HG03460 (cell line): ENCODE results near the gene MS4A13.
"Not testable (repeated sequence)": the region's sequence is repeated elsewhere in the genome, so short reads cannot be mapped to it uniquely, and the experiment has no call there.

Experiments
- ATAC-seq: cut with Tn5 transposase; IDR thresholded peaks from one replicate; pipeline ENCODE4 v1.9.1; 2021; ENCODE audit not compliant: unreplicated experiment

Gene MS4A13

GRCh38 chr11:60530454-60531100 is 15.4 kb downstream of the MS4A13 start:
- no peak for ATAC-seq

- ATAC-seq = not testable (repeated sequence)
These were observed 17.2 kb downstream of the MS4A13 start for GRCh38 chr11:60532383-60532782.

DNA sequence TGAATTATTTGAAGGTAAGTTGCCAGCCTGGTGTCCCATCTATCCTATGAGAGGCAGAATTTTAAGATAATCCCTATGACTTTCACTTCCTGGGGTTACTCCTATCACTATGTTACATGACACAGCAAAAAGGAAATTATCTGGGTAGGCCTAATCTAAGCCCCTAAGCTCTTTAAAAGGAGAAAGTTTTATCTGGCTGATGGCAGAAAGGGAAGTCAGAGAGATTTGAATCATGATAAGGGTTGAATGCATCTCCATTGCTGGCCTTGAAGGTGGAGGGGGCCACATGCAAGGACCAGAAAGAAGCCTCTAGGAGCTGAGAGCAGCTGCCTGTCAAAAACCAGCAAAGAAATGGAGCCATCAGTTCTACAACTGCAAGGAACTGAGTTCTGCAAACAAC is 23.4 kb downstream of the MS4A13 start:
- ATAC-seq = not testable (repeated sequence)

DNA sequence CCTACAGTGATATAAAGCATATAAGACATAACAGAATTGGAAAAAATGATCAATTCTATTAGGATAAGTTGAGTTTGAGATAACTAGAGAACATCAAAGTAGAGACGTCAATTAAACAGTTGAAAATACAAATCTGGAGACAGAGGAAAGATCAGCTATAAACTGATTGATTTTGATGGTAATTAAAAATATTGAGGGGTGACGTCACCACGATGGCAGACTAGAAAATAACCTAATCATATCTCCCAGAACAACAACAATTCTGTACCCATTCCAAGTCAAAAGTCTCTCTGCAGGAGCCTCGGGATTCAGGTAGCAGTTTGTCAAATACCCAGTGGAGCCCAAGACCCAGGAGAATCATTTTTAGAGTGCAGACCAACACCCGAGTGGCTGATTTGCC is 28.9 kb downstream of the MS4A13 start:
- ATAC-seq = no peak

DNA sequence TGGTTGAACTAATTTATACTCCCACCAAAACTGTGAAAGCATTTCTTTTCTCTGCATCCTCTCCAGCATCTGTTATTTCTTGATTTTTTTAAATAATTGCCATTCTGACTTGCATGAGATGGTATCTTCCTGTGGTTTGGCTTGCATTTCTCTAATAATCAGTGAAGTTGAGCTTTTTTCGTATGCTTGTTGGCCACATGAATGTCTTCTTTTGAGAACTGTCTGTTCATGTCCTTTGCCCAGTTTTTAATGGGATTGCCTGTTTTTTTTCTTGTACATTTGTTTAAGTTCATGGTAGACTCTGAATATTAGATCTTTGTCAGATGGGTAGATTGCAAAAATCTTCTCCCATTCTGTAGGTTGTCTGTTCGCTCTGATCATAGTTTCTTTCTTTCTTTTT is 46.1 kb downstream of the MS4A13 start:
- no peak for ATAC-seq

DNA sequence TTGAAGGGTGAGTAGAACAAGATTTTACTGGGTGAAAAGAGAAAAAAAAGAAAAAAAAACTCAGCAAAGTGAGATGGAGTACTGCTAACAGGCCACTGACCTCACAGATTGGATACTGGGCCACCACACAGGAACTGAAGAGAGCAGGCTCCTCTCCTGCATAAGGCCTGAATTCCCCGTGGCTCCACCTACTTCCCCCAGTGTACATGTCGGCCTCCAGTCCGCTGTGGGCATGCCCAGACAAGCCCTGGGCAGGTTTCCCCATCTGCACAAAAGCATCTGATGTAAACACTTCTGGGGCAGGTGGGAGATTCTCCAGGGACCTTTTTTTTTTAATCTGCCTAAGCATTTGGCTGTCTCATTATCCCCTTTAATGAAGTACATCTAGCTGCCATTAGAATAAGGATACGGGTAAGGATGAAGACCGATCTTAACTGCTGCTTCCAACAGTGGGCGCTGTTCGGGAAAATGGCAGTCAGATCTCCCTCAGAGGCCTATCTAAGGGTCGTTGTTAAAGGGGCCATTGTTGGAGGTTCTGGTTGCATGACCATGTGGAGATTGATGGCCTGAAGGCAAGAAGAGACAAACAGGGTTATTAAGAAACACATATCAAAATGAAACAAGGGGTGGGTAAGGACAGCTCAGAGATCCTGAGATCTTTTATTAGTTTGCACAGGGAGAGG is 48.5 kb downstream of the MS4A13 start:
- no peak for ATAC-seq

DNA sequence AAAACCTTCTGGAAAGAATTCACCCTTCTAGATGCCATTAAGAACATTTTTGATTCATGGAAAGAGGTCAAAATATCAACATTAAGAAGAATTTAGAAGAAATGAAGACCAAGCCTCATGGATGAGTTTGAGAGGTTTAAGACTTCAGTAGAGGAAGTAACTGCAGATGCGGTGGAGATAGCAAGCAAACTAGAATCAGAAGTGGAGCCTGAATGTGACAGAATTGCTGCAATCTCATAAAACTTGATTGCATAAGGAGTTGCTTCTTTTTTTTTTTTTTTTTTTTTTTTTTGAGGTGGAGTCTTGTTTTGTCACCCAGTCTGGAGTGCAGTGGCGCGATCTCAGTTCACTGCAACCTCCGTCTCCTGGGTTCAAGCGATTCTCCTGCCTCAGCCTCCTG is 51.6 kb downstream of the MS4A13 start:
- ATAC-seq = no peak

GRCh38 chr11:60570970-60571369 is 55.8 kb downstream of the MS4A13 start:
- peak; percentile 56 for ATAC-seq

- no peak for ATAC-seq
These were observed 74.4 kb downstream of the MS4A13 start for GRCh38 chr11:60589611-60590010.
